Measurements from ENCODE around the gene EMILIN1.

Gene EMILIN1

GRCh38 chr2:27080603-27080936 is 2.2 kb downstream of the EMILIN1 start:
- no peak for DNase-seq (ENCODE audit: low spot score)

- DNase-seq (ENCODE audit: low spot score) = no peak
Measured at GRCh38 chr2:27081984-27082772, 3.8 kb downstream of the EMILIN1 start.

- no peak for DNase-seq (ENCODE audit: low spot score)
Measured at GRCh38 chr2:27082773-27083409, 4.5 kb downstream of the EMILIN1 start.

- no peak for DNase-seq (ENCODE audit: low spot score)
Measured at GRCh38 chr2:27083410-27084296, 5.2 kb downstream of the EMILIN1 start.

- no peak for DNase-seq (ENCODE audit: low spot score)
Measured at GRCh38 chr2:27084297-27085061, 6.1 kb downstream of the EMILIN1 start.

- no peak for DNase-seq (ENCODE audit: low spot score)
Measured at GRCh38 chr2:27085062-27085672, 6.8 kb downstream of the EMILIN1 start.

- DNase-seq (ENCODE audit: low spot score) = no peak
Measured at GRCh38 chr2:27085673-27086089, 7.3 kb downstream of the EMILIN1 start.

- peak; percentile 97 for DNase-seq (ENCODE audit: low spot score)
Measured at GRCh38 chr2:27086090-27086723, 7.8 kb downstream of the EMILIN1 start.

- no peak for DNase-seq (ENCODE audit: low spot score)
Measured at GRCh38 chr2:27086724-27087593, 8.5 kb downstream of the EMILIN1 start, which contains the start of gene KHK. TSS of gene KHK (plus strand) at chr2:27086772. CDS start at chr2:27087260, 488 bp downstream.

GRCh38 chr2:27087823-27088410 is 9.5 kb downstream of the EMILIN1 start:
- DNase-seq (ENCODE audit: low spot score) = no peak

GRCh38 chr2:27088634-27089033 is 10.2 kb downstream of the EMILIN1 start:
- no peak for DNase-seq (ENCODE audit: low spot score)

- DNase-seq (ENCODE audit: low spot score) = no peak
Measured at GRCh38 chr2:27089111-27089954, 10.9 kb downstream of the EMILIN1 start.

- DNase-seq (ENCODE audit: low spot score) = no peak
Measured at GRCh38 chr2:27091746-27092695, 13.6 kb downstream of the EMILIN1 start.

- DNase-seq (ENCODE audit: low spot score) = no peak
Measured at GRCh38 chr2:27092696-27093429, 14.4 kb downstream of the EMILIN1 start.

GRCh38 chr2:27093430-27094352 is 15.3 kb downstream of the EMILIN1 start:
- DNase-seq (ENCODE audit: low spot score) = no peak

All from germinal center (tissue), 1 donor.